Upper lobe of right lung (tissue), 1 donor: ENCODE results near the gene MPP7. TPM values are rescaled to one million over a fixed set of nuclear protein-coding genes. Genes with fewer than 3 reads are reported as not detected.
"Not testable (repeated sequence)": the region's sequence is repeated elsewhere in the genome, so short reads cannot be mapped to it uniquely, and the experiment has no call there.

ENCODE experiments used
- ATAC-seq: fragments of 200-7000 bp; cut with Tn5 transposase; one replicate; pipeline ENCODE4 v1.9.1; 2020; ENCODE audit warnings: mild to moderate bottlenecking, moderate library complexity
- DNase-seq: peaks from one replicate; pipeline ENCODE4 v3.0.0-alpha.2; 2020
- H3K27ac ChIP-seq: fragments of 200-600 bp; one replicate; pipeline ENCODE4 v1.8.0; 2022
- H3K27me3 ChIP-seq: fragments of 200-600 bp; one replicate; pipeline ENCODE4 v1.8.0; 2022; ENCODE audit warnings: mild to moderate bottlenecking
- H3K36me3 ChIP-seq: fragments of 200-600 bp; one replicate; pipeline ENCODE4 v1.8.0; 2022
- H3K4me1 ChIP-seq: fragments of 200-600 bp; one replicate; pipeline ENCODE4 v1.8.0; 2022
- H3K4me3 ChIP-seq: fragments of 200-600 bp; one replicate; pipeline ENCODE4 v1.8.0; 2022; ENCODE audit warnings: mild to moderate bottlenecking
- H3K9me3 ChIP-seq: fragments of 200-600 bp; one replicate; pipeline ENCODE4 v1.8.0; 2022
- CTCF ChIP-seq: fragments of 200-600 bp; IDR thresholded peaks from one replicate; pipeline ENCODE4 v1.8.0; 2022; ENCODE audit warnings: antibody characterized with exemption
- intact Hi-C: fragments of 100-400 bp; cut with DNase I; formaldehyde crosslinking; loops from one replicate; pipeline ENCODE4 v1.11.0; 2022
- total RNA-seq: library from RNA; stranded (reverse); fragmentation: NEBNext Ultra II Directional; extraction: Animal tissue kit (Norgen Biotek cat#: 25700); gene quantifications from one replicate; pipeline ENCODE4 v1.2.1, GENCODE V29; 2021
- donor health status: DM: no; HTN: yes; CAD: no; lungs with severe emphysema.

MPP7 gene
- total RNA-seq, 1 donor from 2014 or later = 36.8 TPM

- Histone ChIP-seq H3K9me3 (no peaks in the 10 kb centered on the region), H3K27me3 (no peaks in the 10 kb centered on the region), H3K4me3 (no peak overlapping the region), H3K27ac (peak overlapping the region; percentile 7), H3K4me1 (peaks cover 14% of the 10 kb centered on the region), H3K36me3 (no peaks in the 10 kb centered on the region)
- ATAC-seq = peak; percentile 71
- intact Hi-C loops = no loop called here
- DNase-seq = peak; percentile 65
- TF ChIP-seq CTCF = no peak
These were observed 23.9 kb upstream of the MPP7 start for GRCh38 chr10:28326516-28327490.

- H3K27me3 ChIP-seq = no peaks in the 10 kb centered on the region
- intact Hi-C loops = no loop called here
- no peak overlapping the region for H3K27ac ChIP-seq
- TF ChIP-seq CTCF = no peak
- no peaks in the 10 kb centered on the region for H3K36me3 ChIP-seq
- H3K4me1 ChIP-seq = no peaks in the 10 kb centered on the region
- no peak for DNase-seq
- no peaks in the 10 kb centered on the region for H3K9me3 ChIP-seq
- H3K4me3 ChIP-seq = no peak overlapping the region
- ATAC-seq = no peak
These were observed 17.9 kb upstream of the MPP7 start for GRCh38 chr10:28320799-28321198.

- Histone ChIP-seq H3K9me3 (no peaks in the 10 kb centered on the region), H3K27ac (no peak overlapping the region), H3K36me3 (no peaks in the 10 kb centered on the region), H3K4me3 (no peak overlapping the region), H3K27me3 (no peaks in the 10 kb centered on the region), H3K4me1 (no peaks in the 10 kb centered on the region)
- no peak for ATAC-seq
- no peak for DNase-seq
- no peak for TF ChIP-seq CTCF
- intact Hi-C loops = no loop called here
These were observed 17.2 kb upstream of the MPP7 start for GRCh38 chr10:28320090-28320489.

GRCh38 chr10:28319061-28319460 lies 16.2 kb upstream of the MPP7 start:
- H3K9me3 ChIP-seq, intact Hi-C loops, H3K27me3 ChIP-seq, H3K4me1 ChIP-seq, ATAC-seq, H3K36me3 ChIP-seq, DNase-seq, H3K4me3 ChIP-seq, H3K27ac ChIP-seq: not testable (repeated sequence)

GRCh38 chr10:28318626-28319025 lies 15.8 kb upstream of the MPP7 start:
- Histone ChIP-seq H3K27ac (no peak overlapping the region), H3K9me3 (no peaks in the 10 kb centered on the region), H3K4me3 (no peak overlapping the region), H3K4me1 (no peaks in the 10 kb centered on the region), H3K36me3 (no peaks in the 10 kb centered on the region), H3K27me3 (no peaks in the 10 kb centered on the region)
- intact Hi-C loops = no loop called here
- ATAC-seq (no peak), DNase-seq (no peak)
- no peak for TF ChIP-seq CTCF

GRCh38 chr10:28317760-28318159 lies 14.9 kb upstream of the MPP7 start:
- no peak overlapping the region for H3K4me3 ChIP-seq
- no peaks in the 10 kb centered on the region for H3K4me1 ChIP-seq
- no peaks in the 10 kb centered on the region for H3K9me3 ChIP-seq
- TF ChIP-seq CTCF = no peak
- no peak for ATAC-seq
- no peak overlapping the region for H3K27ac ChIP-seq
- no peak for DNase-seq
- no peaks in the 10 kb centered on the region for H3K36me3 ChIP-seq
- intact Hi-C loops = no loop called here
- no peaks in the 10 kb centered on the region for H3K27me3 ChIP-seq
